Gastroesophageal sphincter (tissue), 4 donors: ENCODE data around the gene PPP2CA. TPM values are rescaled to one million over a fixed set of nuclear protein-coding genes. Genes with fewer than 3 reads are reported as not detected.

ENCODE experiments used
- ATAC-seq: fragments of 150-250 bp; one replicate; pipeline ENCODE4 v1.9.1; 2016; ENCODE audit warnings: mild to moderate bottlenecking, moderate library complexity
- H3K27ac ChIP-seq, 4 donors: fragments of 200-600 bp; sonication (generic) in 3 of 4; 1 replicate in 3 of 4; 2 replicates in 1 of 4; pipeline ENCODE4 v1.5.1; 2016 to 2019
- H3K27me3 ChIP-seq: fragments of 200-600 bp; sonication (generic); one replicate; pipeline ENCODE4 v1.5.1; 2019
- H3K36me3 ChIP-seq, 2 donors: fragments of 200-600 bp; sonication (generic); one replicate each; pipeline ENCODE4 v1.5.1; 2019; ENCODE audit warnings: control low read depth in 1 of 2
- H3K4me1 ChIP-seq, 3 donors: fragments of 200-600 bp; sonication (generic); 1 replicate in 2 of 3; 2 replicates in 1 of 3; pipeline ENCODE4 v1.5.1; 2016 to 2019; ENCODE audit warnings: control low read depth in 2 of 3
- H3K4me3 ChIP-seq, 2 donors: fragments of 200-600 bp; sonication (generic); one replicate each; pipeline ENCODE4 v1.5.1; 2019; ENCODE audit warnings: mild to moderate bottlenecking in 1 of 2, moderate library complexity in 1 of 2
- H3K9me3 ChIP-seq, 3 donors: fragments of 200-600 bp; sonication (generic); one replicate each; pipeline ENCODE4 v1.5.1; 2017 to 2019; ENCODE audit warnings: control low read depth in 2 of 3
- EP300 ChIP-seq: sonication (generic); formaldehyde crosslinking; IDR thresholded peaks from one replicate; pipeline ENCODE4 v1.6.1; 2017; ENCODE audit warnings: antibody characterized with exemption, mild to moderate bottlenecking
- POLR2A ChIP-seq, 2 donors: fragments of 450-650 bp; IDR thresholded peaks; one replicate each; pipeline ENCODE4 v1.6.1; 2017; ENCODE audit warnings: antibody characterized with exemption in 2 of 2, mild to moderate bottlenecking in 2 of 2, moderate library complexity in 1 of 2
- POLR2AphosphoS5 ChIP-seq: sonication (generic); formaldehyde crosslinking; IDR thresholded peaks from one replicate; pipeline ENCODE4 v1.6.1; 2017; ENCODE audit warnings: antibody characterized with exemption
- WGBS, 2 donors: methylation state at CpG; one replicate each; pipeline ENCODE4 v1.1.5; 2018; ENCODE audit warnings: low coverage in 1 of 2; 5-methylcytosine and 5-hydroxymethylcytosine counted together
- total RNA-seq, 4 donors: library from RNA; depleted of rRNA; stranded (reverse); fragments of >200 nt; gene quantifications; one replicate each; pipeline ENCODE4 v1.1.0, GENCODE V29; 2016
- TF ChIP-seq, protein P1 (sequence below), 4 experiments: fragments of 200-600 bp in 2 of 4; fragments of 450-650 bp in 2 of 4; sonication (generic) in 1 of 4; IDR thresholded peaks; one replicate each; pipeline ENCODE4 v1.5.1; 2017 to 2019; ENCODE audit warnings: antibody characterized with exemption in 4 of 4, mild to moderate bottlenecking in 2 of 4, moderate library complexity in 2 of 4

PPP2CA gene
- total RNA-seq, 4 donors from 2014 or later = 116 to 212 (median 129) TPM

DNA sequence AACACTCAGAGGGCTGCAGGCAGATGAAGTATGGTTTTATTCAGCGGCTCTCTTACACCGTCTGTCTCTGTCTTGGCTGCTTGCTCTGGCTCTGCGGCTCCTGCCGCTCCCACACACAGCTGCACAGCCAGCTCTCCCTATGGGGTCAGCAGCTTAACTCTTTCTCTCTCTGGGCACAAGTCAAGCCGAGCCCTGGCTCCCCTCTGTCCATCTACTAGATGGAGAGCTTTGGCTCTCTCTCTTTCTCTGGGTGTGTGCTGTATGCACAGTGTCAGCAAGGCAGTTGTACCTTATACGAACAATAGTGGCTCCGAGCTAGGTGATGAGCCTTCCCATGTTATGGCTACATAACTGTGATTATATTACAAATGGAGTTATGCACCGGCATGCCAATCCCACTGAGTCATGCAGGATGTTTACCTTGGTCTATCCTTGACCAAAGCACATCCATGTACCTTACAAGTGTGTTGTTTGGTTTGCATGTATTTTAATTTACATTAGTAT is 19.3 kb upstream of the PPP2CA start:
- no peak for ATAC-seq
- H3K27ac ChIP-seq = peak overlapping the region in 1 of 4 donors; percentile 9
- no peak overlapping the region for H3K4me3 ChIP-seq
- TF ChIP-seq EP300 (no peak), POLR2A (IDR thresholded peaks at IDR 0.05) (no peak), POLR2AphosphoS5 (no peak)
- TF ChIP-seq, protein P1, sequence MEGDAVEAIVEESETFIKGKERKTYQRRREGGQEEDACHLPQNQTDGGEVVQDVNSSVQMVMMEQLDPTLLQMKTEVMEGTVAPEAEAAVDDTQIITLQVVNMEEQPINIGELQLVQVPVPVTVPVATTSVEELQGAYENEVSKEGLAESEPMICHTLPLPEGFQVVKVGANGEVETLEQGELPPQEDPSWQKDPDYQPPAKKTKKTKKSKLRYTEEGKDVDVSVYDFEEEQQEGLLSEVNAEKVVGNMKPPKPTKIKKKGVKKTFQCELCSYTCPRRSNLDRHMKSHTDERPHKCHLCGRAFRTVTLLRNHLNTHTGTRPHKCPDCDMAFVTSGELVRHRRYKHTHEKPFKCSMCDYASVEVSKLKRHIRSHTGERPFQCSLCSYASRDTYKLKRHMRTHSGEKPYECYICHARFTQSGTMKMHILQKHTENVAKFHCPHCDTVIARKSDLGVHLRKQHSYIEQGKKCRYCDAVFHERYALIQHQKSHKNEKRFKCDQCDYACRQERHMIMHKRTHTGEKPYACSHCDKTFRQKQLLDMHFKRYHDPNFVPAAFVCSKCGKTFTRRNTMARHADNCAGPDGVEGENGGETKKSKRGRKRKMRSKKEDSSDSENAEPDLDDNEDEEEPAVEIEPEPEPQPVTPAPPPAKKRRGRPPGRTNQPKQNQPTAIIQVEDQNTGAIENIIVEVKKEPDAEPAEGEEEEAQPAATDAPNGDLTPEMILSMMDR (IDR thresholded peaks at IDR 0.05) = no peak
- H3K27me3 ChIP-seq = no peaks in the 10 kb centered on the region
- no peaks in the 10 kb centered on the region for H3K9me3 ChIP-seq
- WGBS, 2 donors = 18 to 25% methylated on average over 4 to 6 of the region's 8 CpGs
- peaks cover 0 to 25% (median 0%) of the 10 kb centered on the region in 3 donors for H3K4me1 ChIP-seq
- no peaks in the 10 kb centered on the region for H3K36me3 ChIP-seq

DNA sequence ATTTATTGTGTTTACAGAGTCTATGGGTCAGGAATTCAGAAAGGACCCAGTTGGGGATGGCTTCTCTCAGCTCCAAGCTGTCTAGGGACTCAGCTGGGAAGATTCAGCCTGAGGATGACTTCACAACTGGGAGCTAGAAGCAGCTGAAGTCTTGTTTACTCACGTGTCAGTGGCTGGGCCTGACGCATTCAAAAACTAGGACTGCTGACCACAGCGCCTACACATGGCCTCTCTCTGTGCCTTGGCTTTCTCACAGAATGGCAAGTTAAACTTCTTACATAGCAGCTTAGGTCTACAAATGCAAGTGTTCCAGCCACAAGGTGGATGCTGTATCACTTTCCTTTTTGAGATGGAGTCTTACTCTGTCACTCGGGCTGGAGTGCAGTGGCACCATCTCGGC is 16.3 kb upstream of the PPP2CA start:
- Histone ChIP-seq H3K27me3 (no peaks in the 10 kb centered on the region), H3K9me3 (no peaks in the 10 kb centered on the region), H3K4me1 (peaks cover 0 to 31% (median 4%) of the 10 kb centered on the region in 3 donors), H3K36me3 (no peaks in the 10 kb centered on the region), H3K4me3 (no peak overlapping the region), H3K27ac (no peak overlapping the region)
- peak; percentile 31 for ATAC-seq
- no peak for TF ChIP-seq EP300
- no peak for TF ChIP-seq POLR2AphosphoS5
- TF ChIP-seq, protein P1 (IDR thresholded peaks at IDR 0.05) = no peak
- 67 to 72% methylated on average over 2 to 5 of the region's 5 CpGs for WGBS, 2 donors

DNA sequence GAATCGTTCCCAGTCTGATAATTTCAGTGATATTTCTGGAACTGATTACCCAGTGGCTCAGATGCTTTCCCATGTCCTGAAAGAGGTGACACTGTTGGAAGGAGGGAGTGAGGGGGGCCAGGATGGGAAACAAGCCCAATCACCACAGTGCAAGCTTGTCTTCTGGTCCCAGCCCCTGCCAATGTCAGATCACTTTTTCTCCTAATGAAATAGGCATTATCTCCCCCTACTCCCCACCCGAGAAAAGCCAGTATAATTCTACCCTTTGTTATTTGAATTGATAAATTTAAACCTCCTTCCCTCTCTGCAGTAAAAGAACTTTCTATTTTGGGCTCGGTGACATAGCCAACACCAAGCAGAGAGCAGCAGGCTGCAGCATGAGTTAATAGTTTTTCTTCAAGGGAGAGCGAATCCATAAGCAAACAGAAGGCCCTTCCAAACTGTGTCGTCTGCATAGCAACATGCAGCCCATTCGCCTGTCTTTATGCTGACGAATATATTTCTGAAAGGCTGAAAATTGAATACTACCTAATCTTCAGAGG is 14.6 kb upstream of the PPP2CA start:
- 11 to 28% methylated on average over 6 to 7 of the region's 7 CpGs for WGBS, 2 donors
- ATAC-seq = no peak
- no peaks in the 10 kb centered on the region for H3K36me3 ChIP-seq
- no peak overlapping the region for H3K4me3 ChIP-seq
- H3K9me3 ChIP-seq = no peaks in the 10 kb centered on the region
- no peaks in the 10 kb centered on the region for H3K27me3 ChIP-seq
- TF ChIP-seq POLR2A (IDR thresholded peaks at IDR 0.05) (no peak), EP300 (no peak), POLR2AphosphoS5 (no peak)
- TF ChIP-seq, protein P1 (IDR thresholded peaks at IDR 0.05) = no peak
- peaks cover 0 to 29% (median 4%) of the 10 kb centered on the region in 3 donors for H3K4me1 ChIP-seq
- peak overlapping the region; percentile 16 to 70 (median 60) for H3K27ac ChIP-seq

DNA sequence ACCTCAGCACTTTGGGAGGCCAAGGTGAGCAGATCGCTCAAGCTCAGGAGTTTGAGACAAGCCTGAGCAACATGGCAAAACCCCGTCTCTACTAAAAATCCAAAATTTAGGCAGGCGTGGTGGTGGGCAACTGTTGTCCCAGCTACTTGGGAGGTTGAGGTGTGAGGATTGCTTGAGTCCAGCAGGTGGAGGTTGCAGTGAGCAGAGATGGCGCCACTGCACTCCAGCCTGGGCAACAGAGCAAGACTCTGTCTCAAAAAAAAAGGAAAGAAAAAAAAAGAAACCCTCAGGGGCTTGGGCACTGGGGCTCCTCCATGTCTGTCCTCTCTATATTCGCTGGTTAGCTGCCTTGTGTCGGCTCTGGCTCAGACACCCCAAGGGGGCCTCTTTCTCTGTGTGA is 10.9 kb upstream of the PPP2CA start:
- TF ChIP-seq EP300 = no peak
- no peak overlapping the region for H3K27ac ChIP-seq
- 93 to 95% methylated on average over 3 to 5 of the region's 6 CpGs for WGBS, 2 donors
- H3K4me3 ChIP-seq = no peak overlapping the region
- no peaks in the 10 kb centered on the region for H3K9me3 ChIP-seq
- ATAC-seq = no peak
- H3K36me3 ChIP-seq = no peaks in the 10 kb centered on the region
- peaks cover 0 to 18% (median 4%) of the 10 kb centered on the region in 3 donors for H3K4me1 ChIP-seq
- no peaks in the 10 kb centered on the region for H3K27me3 ChIP-seq

DNA sequence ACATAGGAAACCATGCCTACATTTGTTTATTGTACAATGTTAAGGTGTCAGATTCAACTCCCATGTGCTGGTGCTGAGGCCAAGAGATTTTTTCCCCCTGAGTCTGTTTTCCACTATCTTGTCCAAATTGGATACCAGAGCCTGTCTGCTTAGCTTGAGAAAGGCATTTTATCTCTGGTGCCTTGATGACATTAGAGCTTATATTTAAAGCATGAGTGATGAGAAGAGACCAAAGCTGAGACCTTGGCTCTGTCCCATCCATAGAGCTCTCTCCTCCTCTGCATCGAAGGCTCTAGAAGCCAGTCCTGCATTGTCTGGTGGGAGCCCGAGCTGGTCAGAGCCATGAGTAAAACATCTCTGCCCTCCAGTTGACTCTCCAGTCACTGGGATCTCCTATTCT is 10.4 kb upstream of the PPP2CA start:
- H3K27ac ChIP-seq = no peak overlapping the region
- no CpG with 5 or more reads among the region's 2 CpGs for whole genome bisulfite sequencing, 2 donors
- H3K9me3 ChIP-seq = no peaks in the 10 kb centered on the region
- H3K27me3 ChIP-seq = no peaks in the 10 kb centered on the region
- H3K4me3 ChIP-seq = no peak overlapping the region
- H3K4me1 ChIP-seq = peaks cover 0 to 17% (median 4%) of the 10 kb centered on the region in 3 donors
- no peak for ATAC-seq
- no peaks in the 10 kb centered on the region for H3K36me3 ChIP-seq
- TF ChIP-seq, protein P1 (IDR thresholded peaks at IDR 0.05) = no peak
- TF ChIP-seq POLR2AphosphoS5 = no peak
- TF ChIP-seq EP300 = no peak
- no peak for TF ChIP-seq POLR2A (IDR thresholded peaks at IDR 0.05)
